Activated CD4-positive, alpha-beta T cell treated with anti-CD3 and anti-CD28 coated beads for 4 hours (primary cell): ENCODE data around the gene ADARB1.
"Not testable (repeated sequence)": the region's sequence is repeated elsewhere in the genome, so short reads cannot be mapped to it uniquely, and the experiment has no call there.

ENCODE experiments used
- DNase-seq, 2 donors: peaks; one replicate each; pipeline ENCODE4 v3.0.0-alpha.2; 2020

The ADARB1 gene

GRCh38 chr21:45119812-45120211, 45.4 kb downstream of the ADARB1 start:
- DNase-seq: no peak

GRCh38 chr21:45120975-45121374, 46.6 kb downstream of the ADARB1 start:
- DNase-seq: no peak

GRCh38 chr21:45122030-45122429, 47.6 kb downstream of the ADARB1 start:
- DNase-seq: no peak

- DNase-seq: no peak
Measured at GRCh38 chr21:45122432-45123132, 48.2 kb downstream of the ADARB1 start.

- no peak for DNase-seq
Measured at GRCh38 chr21:45123440-45123839, 49.1 kb downstream of the ADARB1 start.

GRCh38 chr21:45124596-45124995, 50.2 kb downstream of the ADARB1 start:
- DNase-seq: no peak

- no peak for DNase-seq
Measured at GRCh38 chr21:45125357-45125756, 51.0 kb downstream of the ADARB1 start.

GRCh38 chr21:45126204-45126626, 51.8 kb downstream of the ADARB1 start:
- DNase-seq: no peak

GRCh38 chr21:45126983-45127382, 52.6 kb downstream of the ADARB1 start:
- DNase-seq: no peak

GRCh38 chr21:45127937-45128336, 53.6 kb downstream of the ADARB1 start:
- DNase-seq: no peak

GRCh38 chr21:45128613-45129188, 54.3 kb downstream of the ADARB1 start:
- DNase-seq: peak; percentile 77 to 78

GRCh38 chr21:45129189-45129923, 55.0 kb downstream of the ADARB1 start:
- no peak for DNase-seq

- DNase-seq: no peak
Measured at GRCh38 chr21:45130324-45130774, 56.0 kb downstream of the ADARB1 start.

GRCh38 chr21:45131537-45131999, 57.2 kb downstream of the ADARB1 start:
- no peak for DNase-seq

- no peak for DNase-seq
Measured at GRCh38 chr21:45132841-45133573, 58.6 kb downstream of the ADARB1 start.

GRCh38 chr21:45133574-45134278, 59.3 kb downstream of the ADARB1 start:
- not testable (repeated sequence) for DNase-seq

- DNase-seq: no peak
Measured at GRCh38 chr21:45134279-45135076, 60.1 kb downstream of the ADARB1 start.

GRCh38 chr21:45135122-45135521, 60.7 kb downstream of the ADARB1 start:
- no peak for DNase-seq

- DNase-seq: no peak
Measured at GRCh38 chr21:45135868-45136267, 61.5 kb downstream of the ADARB1 start.

- DNase-seq: no peak
Measured at GRCh38 chr21:45136500-45136899, 62.1 kb downstream of the ADARB1 start.

- DNase-seq: peak; percentile 53 to 72
Measured at GRCh38 chr21:45136927-45137611, 62.7 kb downstream of the ADARB1 start.
